ENCODE results near the gene SERPINC1. TPM values are rescaled to one million over a fixed set of nuclear protein-coding genes. Genes with fewer than 3 reads are reported as not detected.

Gene SERPINC1
- total and polyA plus RNA-seq, 2 donors from 2014 or later = 0.41 to 0.82 TPM

- DNase-seq (peak in 1 of 5 donors; percentile 7), FAIRE-seq (no peak)
- peak; percentile 36 for TF ChIP-seq CTCF (IDR thresholded peaks at IDR 0.05; ENCODE audit: borderline replicate concordance, extremely low read depth, insufficient read depth)
- Histone ChIP-seq H3K27me3 (ENCODE audit: control insufficient read depth, insufficient read depth, low read length) (no peaks in the 10 kb centered on the region), H3K4me3 (ENCODE audit: low read length in 3 of 3) (no peak overlapping the region), H3K27ac (ENCODE audit: low read depth in 2 of 2, low read length in 2 of 2) (no peak overlapping the region), H3K4me1 (ENCODE audit: control insufficient read depth in 2 of 3, insufficient read depth in 2 of 3, low read depth in 1 of 3, low read length in 3 of 3) (no peaks in the 10 kb centered on the region), H3K36me3 (ENCODE audit: control insufficient read depth in 2 of 3, insufficient read depth in 3 of 3, low read length in 3 of 3) (no peaks in the 10 kb centered on the region), H3K9me3 (ENCODE audit: control insufficient read depth in 2 of 3, insufficient read depth in 1 of 3, low read length in 3 of 3) (no peaks in the 10 kb centered on the region), H3K9ac (ENCODE audit: low read length in 3 of 3) (no peak overlapping the region)
- intact Hi-C loops (cut with DNase I) = no loop called here
Observed at GRCh38 chr1:173914366-173914871, 2.7 kb downstream of the SERPINC1 start.

GRCh38 chr1:173913111-173913510, 4.0 kb downstream of the SERPINC1 start:
- Histone ChIP-seq H3K36me3 (ENCODE audit: control insufficient read depth in 2 of 3, insufficient read depth in 3 of 3, low read length in 3 of 3) (no peaks in the 10 kb centered on the region), H3K9ac (ENCODE audit: low read length in 3 of 3) (no peak overlapping the region), H3K27me3 (ENCODE audit: control insufficient read depth, insufficient read depth, low read length) (no peaks in the 10 kb centered on the region), H3K9me3 (ENCODE audit: control insufficient read depth in 2 of 3, insufficient read depth in 1 of 3, low read length in 3 of 3) (no peaks in the 10 kb centered on the region), H3K27ac (ENCODE audit: low read depth in 2 of 2, low read length in 2 of 2) (no peak overlapping the region), H3K4me1 (ENCODE audit: control insufficient read depth in 2 of 3, insufficient read depth in 2 of 3, low read depth in 1 of 3, low read length in 3 of 3) (no peaks in the 10 kb centered on the region), H3K4me3 (ENCODE audit: low read length in 3 of 3) (no peak overlapping the region)
- no peak for FAIRE-seq
- DNase-seq = no peak
- no peak for TF ChIP-seq CTCF (IDR thresholded peaks at IDR 0.05; ENCODE audit: borderline replicate concordance, extremely low read depth, insufficient read depth)
- intact Hi-C loops (cut with DNase I) = no loop called here

GRCh38 chr1:173903827-173904531, 13.1 kb downstream of the SERPINC1 start:
- H3K36me3 ChIP-seq (ENCODE audit: control insufficient read depth in 2 of 3, insufficient read depth in 3 of 3, low read length in 3 of 3) = no peaks in the 10 kb centered on the region
- no peaks in the 10 kb centered on the region for H3K9me3 ChIP-seq (ENCODE audit: control insufficient read depth in 2 of 3, insufficient read depth in 1 of 3, low read length in 3 of 3)
- intact Hi-C loops (cut with DNase I) = no loop called here
- no peaks in the 10 kb centered on the region for H3K27me3 ChIP-seq (ENCODE audit: control insufficient read depth, insufficient read depth, low read length)
- no peak overlapping the region for H3K4me3 ChIP-seq (ENCODE audit: low read length in 3 of 3)
- no peak for FAIRE-seq
- H3K27ac ChIP-seq (ENCODE audit: low read depth in 2 of 2, low read length in 2 of 2) = no peak overlapping the region
- DNase-seq = peak in 2 of 5 donors; percentile 40 to 48
- no peaks in the 10 kb centered on the region for H3K4me1 ChIP-seq (ENCODE audit: control insufficient read depth in 2 of 3, insufficient read depth in 2 of 3, low read depth in 1 of 3, low read length in 3 of 3)
- TF ChIP-seq CTCF (IDR thresholded peaks at IDR 0.05; ENCODE audit: borderline replicate concordance, extremely low read depth, insufficient read depth) = no peak
- H3K9ac ChIP-seq (ENCODE audit: low read length in 3 of 3) = no peak overlapping the region

Data from kidney (tissue), 14 donors.